ENCODE results near the gene GABBR1.
A peak's percentile ranks its signal among the peaks of the same experiment; 100 is the strongest.

GABBR1 gene

DNA sequence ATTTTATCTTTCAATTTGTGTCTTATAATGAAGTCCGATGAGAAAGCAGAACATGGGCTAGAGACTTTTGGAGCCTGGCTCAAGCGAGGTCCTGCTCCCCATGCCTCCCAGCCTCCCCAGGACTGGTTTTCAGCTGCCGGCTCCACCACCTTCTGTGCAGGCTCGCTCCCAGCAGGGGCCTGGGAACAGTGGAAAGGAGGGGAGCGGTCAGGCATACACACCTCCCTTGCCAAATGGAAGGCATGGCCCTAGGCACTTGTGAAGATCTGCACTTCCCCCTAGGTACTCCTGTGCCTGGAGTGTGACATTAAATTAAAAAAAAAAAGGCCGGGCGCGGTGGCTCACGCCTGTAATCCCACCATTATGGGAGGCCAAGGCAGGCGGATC, 19.2 kb upstream of the GABBR1 start:
- DNase-seq, result no peak

DNA sequence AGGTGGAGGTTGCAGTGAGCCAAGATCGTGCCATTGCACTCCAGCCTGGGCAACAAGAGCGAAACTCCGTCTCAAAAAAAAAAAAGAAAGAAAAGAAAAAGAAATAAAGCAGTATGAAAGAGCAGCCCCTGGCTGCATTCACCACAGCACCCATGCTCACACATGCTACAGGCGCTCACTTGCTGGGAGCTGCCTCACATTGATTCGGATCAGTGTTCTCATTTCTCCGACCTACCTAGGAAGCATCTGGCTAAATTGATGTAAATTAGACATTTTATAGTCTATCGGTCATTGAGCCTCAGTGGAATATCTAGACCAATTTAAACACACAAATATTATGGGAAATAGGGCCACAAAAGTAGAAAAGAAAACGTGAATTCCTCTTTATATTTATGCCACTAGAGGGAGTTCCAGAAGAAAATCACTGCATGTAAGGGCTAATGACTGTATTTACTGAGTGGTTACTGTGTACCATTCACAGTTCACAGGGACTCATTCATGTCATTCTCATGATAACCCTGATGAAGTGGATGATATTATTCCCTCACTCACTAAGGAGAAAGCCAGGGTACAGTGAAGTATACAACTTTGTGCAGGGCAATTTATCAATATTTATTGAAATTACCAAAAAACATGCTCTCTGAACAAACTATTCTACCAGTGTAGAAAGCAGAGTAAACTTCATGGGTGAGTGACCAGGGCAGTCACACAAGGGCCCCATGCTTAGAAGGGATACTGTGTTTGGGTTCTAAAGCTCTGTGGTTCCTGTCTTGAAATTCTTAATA, 18.6 kb upstream of the GABBR1 start:
- peak; percentile 45 for DNase-seq

DNA sequence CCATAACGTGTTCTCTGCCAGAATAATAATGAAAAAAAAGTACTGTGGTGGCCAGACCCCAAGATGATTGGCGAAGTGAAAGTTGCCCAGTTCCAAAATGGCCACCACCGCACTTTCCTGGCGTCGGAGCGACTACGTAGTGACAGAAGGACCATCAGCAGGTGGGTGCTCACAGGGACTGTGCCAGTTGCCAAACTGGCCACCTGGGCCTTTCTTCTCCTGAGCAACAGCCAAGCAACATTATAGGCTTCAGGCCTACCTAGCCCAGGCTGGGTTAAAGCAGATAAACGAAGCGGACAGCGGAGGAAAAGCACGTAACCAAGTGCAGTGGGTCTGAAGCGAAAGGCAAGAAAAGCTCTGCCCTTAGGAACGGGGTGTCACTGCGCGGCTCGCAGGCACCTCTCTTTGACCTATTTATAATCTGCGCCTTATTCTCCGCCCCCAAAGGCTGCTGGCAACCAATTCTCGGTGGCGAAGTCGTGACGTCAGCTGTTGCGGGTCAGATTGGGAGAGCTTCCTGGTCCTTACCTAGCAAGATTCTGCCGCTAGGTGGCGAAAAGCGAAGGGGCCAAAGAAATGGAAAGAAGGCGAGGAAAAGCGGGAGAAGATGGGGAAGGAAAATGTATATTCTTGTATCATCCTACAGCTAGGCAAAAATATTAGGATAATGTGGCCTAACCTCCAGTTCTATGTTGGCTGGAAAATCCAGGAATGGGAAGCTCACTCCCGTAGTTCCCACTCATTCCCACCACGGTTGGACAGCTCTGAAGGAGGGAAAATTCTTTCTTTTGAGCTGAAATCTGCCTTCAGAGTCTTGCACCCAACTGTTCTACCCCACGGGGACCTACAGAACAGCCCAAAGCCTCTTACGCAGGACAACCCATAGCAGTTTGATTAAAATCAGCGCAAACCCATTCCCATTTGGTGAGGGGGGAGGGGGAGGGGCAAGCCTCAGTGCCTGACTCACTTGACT, 17.0 kb upstream of the GABBR1 start:
- DNase-seq, result peak; percentile 99

DNA sequence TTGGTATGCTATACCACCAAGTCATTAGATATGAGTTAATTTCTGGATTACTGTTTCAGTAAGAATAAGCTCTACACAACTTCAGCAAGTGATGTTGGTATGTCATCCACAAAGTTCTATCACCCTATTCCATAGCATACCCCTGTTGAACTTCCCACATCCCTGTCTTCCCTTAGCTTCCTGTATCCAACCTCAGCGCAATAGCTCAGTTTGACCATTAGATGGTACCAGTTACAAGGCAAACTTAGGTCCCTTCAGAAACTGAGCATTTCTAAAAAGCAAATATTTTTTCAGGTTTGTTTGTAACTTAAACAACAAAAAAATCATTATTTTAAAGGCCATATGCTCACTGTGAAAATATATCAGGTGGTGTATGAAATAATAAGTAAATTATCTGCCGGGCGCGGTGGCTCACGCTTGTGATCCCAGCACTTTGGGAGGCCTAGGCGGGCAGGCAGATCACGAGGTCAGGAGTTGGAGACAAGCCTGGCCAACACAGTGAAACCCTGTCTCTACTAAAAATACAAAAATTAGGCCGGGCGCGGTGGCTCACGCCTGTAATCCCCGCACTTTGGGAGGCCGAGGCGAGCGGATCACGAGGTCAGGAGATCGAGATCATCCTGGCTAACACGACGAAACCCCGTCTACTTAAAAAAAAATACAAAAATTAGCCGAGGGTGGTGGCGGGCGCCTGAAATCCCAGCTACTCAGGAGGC, 15.1 kb upstream of the GABBR1 start:
- DNase-seq, result no peak

DNA sequence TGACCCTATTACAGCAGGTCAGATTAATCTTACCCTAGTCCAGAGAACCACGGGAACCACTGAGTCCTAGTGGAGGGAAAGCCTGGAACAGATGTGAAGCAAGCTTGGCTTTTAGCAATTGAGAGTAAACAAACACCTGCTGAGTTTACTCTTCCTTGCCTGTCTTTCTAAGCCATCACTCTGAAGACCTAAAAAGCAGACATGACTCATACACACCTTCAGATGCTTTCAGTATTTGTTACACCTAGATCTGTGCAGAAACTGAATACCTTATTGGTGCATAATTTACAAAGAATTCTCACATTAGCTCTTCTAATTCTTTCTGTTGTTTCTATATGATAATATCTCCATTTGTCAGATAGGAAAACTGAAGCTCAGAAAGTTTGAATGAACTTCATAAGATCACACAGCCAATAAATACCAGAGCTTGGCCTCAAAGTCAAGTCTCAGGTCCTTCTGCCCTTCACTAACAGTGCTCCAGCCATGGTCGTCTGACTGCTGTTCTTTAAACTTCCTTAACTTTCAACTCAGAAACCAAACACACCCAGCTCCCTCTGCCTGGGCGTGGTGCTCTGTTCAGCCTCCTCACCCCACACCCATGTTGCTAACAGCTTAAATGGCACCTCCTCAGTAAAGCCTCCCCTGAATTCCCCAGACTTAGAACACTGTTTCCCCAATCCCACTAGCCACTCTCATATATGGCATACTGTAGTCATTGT, 8.6 kb upstream of the GABBR1 start:
- DNase-seq, result no peak

DNA sequence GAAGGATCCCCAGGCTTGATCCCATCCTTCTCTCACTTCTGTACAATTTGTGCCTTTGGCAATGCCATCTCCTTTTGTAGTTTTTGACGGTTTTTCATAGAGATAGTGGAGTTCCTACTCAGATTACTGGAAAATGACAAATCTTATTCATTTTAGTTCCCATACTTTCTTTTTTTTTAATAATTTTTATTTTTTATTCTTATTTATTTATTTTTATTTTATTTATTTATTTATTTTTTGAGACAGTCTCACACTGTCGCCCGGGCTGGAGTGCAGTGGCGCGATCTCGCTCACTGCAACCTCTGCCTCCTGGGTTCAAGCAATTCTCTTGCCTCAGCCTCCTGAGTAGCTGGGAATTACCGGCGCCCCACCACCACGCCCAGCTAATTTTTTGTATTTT, 4.3 kb upstream of the GABBR1 start:
- no peak for DNase-seq

DNA sequence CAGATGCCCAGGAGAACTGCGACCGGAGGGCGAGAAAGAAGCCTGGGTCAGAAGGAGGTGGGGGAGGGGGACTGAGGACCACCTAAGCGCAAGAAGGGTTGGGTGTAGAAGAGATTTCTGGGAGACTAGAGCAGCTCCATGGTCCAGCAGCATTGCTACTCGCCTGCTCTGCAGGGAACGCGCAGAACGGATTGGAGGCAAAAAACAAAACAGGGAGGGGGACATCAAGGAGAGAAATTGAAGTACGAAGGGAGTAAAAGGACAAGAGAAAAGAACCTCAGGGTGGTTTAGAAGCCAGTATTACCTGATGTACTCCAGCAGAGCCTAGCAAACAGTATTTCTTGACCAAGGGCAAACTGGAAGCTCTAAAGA, 537 bp upstream of the GABBR1 start:
- no peak for DNase-seq

DNA sequence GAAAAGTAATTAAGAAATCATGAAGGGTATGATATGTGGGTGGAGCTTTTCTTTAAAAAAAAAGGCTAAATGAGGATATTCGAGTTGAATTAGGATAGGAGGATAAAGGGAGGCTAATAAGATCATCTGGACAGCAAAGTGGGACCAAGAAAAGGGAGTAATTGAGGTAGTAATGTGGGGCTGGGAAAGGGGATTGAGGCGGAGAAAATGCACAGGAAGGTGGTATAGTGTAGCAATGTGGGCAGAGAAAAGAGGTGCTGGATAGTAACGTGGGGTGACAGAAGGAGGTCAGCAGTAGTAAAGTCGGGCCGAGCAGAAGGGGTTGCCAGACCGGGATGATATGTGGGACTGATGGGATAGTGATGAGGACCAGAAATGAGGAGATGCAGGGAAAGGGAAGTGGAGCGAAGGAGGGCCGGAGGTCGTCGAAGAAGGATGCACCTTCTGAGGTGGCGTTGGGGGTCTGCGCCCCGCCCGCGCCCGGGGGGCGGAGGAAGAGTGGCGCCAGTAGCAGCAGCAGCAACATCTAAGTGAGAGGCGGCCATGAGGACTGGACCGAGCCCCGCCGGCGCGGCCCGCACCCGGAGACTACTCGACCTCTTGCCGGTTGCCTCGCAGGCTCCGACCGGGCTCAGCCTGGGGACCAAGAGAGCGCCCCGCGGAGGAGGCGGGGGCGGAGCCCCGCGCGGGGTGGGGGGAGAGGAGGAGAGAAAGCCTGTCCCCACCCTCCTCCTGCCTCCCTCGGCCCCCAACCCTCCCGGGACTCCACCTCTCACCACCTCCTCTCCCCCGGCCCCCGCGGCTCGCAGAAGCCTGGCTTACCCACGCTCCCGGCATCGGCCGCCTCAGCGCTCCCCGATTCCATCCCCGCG, 887 bp downstream of the GABBR1 start:
- no peak for DNase-seq

DNA sequence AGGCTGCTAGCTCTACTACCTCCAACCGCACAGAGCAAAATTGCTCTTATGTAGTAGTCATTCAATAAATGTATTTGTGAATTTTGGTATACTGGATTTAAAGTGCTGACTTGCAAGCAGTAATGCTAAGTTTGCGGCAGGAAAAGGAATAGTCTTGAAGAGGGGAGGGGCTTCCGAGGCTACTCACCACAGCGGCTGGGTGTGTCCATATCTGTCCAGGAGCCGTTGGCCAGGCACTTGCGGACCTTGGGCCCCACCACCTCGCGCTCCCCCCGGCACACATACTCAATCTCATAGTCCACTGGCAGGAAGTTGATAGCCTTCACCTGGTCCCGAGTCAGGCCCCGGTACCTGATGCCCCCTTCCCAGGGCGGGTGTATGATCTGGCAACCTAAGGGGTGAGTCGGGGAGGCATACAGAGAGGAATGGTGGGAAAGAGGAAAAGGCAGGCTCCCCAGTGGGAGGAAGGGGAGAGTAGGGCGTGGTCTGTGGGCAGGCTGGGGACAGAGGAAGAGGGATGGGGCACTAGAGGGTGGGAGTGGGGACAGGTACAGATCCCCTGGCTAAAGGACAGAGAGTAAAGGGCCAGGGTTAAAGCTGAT, 1.7 kb downstream of the GABBR1 start:
- DNase-seq, result no peak

DNA sequence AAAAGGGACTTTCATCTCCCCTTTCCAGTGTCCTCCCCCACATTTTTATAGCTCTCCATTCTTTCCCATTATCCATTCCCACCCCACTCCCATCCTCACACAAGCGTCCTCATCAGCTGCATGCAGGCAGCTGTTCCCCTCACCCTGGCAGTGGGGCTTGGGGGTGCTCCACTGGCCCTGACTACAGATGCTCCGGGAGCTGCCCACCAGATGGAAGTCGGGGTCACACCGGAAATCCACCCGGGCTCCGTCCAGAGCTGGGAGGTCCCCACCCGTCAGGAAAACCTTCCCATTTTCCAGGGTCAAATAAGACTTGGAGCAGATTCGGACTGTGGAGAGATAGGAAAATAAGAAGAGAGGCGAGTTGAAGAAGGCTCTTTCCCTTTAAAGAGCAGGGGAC, 2.7 kb downstream of the GABBR1 start:
- DNase-seq, result no peak

DNA sequence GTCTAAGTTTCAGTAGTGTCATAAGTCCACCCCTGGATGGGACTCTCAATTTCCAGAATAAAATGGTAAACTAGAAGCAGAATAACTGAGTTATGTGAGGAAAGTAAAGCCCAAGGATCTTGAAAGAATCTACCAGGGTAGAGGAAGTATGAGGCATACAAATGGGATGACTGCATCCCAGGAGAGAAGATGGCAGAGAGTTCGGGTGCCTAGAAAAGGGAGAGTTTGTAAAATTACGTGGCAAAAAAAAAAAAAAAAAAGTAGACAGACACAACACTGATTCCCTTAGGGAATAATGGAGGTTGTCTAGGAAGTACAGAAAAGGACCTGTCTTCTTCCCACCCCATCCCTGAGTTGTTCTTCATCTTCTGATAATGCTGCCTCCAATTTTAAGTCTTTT, 3.4 kb downstream of the GABBR1 start:
- DNase-seq, result no peak

DNA sequence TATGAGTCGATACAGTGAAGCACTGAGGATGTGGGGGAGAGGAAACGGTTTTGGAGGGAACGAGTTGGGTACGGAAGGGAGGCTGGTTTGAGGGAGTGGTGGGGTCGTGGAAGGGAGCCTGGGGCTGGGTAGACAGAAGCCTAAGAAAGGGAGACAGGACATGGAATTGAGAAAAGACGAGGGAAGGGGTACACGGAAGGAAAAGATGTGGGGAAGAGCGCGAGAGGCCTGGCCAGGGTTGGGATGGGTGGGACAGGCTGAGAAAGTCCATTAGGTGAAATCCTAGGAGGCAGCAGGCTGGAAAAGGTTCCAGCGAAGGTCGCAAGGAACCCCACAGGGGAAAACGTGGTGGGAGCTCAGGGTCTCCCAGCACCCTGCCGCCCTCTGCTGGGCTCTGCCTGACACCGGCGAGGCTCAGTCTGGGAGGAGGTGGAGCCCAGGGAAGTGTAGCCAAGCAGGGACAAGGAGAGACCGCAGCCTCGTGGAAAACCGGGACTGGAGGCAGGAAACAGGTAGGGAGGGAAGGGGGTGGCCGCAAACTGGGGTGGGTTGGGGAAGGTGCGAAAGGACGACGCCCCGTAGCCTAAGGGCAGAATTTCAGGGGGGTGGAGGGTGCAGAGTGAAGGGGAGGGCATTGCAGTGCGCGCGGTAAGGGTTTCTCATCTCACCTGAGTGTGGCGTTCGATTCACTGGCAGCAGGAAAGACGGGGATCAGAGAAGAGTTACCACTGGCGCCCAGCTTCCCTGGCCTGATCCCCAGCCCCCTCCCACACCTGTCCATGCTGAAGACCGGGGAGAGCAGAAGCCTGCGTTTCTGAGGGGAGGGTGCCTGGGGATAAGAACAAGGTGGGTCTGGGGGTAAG, 4.3 kb downstream of the GABBR1 start:
- peak; percentile 51 for DNase-seq

DNA sequence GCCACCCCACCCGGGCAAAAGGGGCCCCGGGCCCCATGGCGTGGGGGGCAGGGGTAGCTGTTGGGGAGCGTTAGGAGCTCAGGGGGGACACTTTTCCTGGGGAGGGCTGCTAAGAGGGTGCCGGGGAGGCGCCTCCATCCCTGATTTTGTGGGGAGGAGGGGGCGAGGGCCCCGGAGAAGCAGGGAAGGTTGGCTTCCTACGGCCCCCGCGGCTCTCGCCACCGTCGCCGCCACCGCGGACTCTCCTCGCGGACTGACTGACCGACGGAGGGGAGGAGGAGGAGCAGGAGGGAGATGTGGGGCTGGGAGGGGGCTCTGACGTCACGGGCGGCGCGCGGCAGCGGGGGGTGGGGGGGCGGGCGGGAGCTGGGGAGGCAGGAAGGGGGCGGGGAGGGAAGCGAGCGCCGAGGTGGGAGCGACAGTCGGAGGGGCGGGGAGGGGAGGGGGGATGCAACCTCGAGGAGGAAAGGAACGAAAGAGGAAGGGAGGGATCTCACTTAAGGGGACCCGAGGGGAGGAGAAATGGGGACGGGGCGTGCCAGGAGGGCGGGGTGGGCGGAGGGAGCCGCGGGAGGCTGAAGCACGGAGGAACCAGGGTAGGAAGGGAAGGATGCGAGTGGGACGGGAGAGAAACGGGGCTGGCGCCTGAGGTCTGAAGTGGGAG, 5.1 kb downstream of the GABBR1 start:
- no peak for DNase-seq

DNA sequence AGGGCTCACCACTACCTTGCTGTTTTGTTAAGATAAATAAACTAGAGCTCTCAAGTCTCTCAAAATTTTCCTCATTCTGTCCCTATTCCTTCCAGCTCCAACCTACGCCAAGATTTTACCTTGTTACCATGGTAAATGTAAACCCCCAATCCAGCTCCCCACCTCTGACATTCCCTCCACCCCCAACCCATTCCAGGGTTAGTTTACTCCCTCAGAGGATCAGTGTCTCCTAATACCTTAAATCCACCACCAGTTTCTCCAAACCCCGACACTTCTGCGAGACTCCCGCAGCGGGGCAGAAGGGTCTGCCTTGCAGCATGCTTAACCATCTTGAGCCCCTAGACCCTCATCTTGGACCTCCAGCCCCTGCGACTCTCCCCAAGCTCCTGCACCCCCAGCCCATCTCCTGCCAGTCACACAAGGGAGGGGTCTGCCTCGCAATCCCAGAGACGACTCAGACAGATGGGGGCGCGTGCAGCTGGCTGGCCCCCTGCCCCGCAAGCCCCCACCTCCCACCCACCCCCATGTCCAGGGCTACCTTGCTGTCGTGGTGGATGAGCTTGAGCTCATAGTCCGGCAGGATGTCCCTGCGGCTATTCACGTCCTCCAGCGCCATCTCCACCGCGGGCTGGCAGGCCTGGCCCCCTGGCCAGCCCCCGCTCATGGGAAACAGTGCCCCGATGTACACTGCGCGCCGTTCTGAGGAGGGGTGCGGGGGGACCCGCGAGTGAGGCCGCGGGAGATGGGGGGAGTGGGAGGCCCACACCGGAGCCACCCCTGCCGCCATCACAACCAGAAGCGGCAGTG, 5.8 kb downstream of the GABBR1 start:
- no peak for DNase-seq

DNA sequence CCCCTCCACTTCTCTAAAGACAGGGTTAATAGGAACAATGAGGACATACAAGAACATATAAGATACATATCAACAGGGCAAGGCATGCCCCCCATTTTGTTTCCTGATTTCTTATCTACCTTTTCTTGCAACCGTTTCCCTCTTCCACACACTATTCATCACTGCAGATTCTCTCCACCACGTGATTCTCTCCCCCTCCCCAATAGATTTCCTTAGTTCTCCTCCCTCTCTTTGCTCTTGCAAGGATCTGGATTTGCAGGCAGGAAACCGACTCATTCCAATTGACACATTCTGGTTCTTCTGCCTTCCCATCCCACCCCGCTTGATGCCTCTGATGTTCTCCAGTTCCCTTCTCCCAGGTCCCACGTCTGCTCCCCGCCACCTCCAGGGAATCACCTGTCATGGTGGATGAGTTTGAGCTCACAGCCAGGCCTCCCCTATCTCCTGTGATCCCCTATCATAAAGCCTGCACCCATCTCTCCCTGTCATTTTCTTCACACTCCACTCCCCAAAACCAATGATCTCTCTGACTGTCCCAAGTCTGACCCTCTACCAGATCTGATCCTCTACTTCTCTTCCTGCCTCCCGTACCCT, 7.5 kb downstream of the GABBR1 start:
- no peak for DNase-seq

DNA sequence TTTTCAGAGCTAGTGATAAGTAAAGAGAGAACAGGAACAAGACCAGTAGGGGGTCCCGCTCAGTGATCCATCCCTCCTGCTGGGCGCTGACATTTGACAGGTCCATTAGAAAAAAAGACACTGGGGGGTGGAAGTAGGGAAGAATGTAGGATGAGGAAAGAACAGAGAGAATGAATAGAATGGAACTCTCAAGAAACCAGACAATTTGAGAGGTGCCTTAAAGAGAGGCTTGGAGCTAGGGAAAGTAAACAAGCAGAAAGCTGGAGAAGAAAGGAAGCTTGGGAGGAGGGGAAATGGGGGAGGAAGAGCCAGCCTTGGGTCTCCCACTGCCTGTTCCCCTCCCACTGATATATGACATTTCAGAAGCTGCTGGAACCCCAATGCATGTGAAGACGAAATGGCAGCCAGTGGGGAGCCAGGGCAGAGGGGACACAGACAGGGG, 8.4 kb downstream of the GABBR1 start:
- no peak for DNase-seq

DNA sequence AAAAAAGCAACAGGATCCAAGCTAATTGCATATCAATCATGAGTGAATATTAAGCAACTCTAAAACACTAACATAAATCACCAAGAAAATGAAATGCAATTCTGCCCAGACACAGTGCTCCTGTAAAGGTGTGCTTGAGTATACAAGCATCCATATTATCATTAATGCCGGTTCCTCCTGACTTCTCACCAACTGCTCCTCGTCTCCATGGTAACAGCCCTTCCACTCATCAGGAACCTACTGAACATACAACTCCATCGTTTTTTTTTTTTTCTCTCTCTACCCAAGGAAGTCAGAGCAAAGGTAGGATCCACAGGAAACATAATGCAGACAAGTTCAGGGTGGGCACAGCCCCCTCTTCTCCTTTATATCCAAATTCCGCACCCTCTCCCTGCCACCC, 12.4 kb downstream of the GABBR1 start:
- DNase-seq, result no peak

DNA sequence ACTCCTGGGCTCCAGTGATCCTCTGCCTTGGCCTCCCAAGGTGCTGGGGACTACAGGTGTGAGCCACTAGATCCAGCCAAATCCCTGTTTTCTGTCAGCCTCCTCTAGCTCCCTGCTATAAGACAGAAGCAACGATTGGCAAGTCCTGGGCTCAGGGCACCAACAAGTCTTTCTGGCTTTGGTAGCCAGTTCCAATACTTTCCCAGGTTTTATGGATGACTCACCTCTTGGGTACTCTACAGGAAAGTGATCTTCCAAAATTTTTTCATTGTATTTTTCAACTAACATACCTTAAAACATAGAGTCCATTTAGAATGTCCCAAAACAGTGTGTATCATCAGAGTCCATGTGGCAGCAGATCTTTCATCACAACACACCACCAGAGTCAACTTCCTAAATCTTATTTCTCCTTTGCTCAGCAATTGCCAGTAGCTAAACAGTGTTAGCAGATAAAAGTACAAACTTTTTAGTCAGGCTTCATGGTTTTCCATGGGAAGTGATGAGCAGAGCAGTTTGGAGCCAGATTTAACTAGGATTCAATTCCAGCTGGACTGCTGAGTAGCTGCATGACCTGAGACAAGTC, 13.3 kb downstream of the GABBR1 start:
- DNase-seq, result no peak
